RWPE1 (cell line): Measurements from ENCODE around the gene NPFFR2.

Experiments
- CTCF ChIA-PET: fragments of 350-600 bp; sonication (Branson Sonifier 250); formaldehyde crosslinking; extraction: SDS; loops from one replicate; lab custom pipeline; 2021; lab: Yijun Ruan, JAX
- POLR2A ChIA-PET: fragments of 400-600 bp; formaldehyde crosslinking; extraction: SDS; loops from one replicate; lab custom pipeline; 2020; ENCODE audit warnings: antibody characterized with exemption; ENCODE audit not compliant: low non-redundant PET; lab: Yijun Ruan, JAX
- DNase-seq: peaks from one replicate; pipeline ENCODE4 v3.0.0; 2012; ENCODE audit warnings: low spot score
- H3K27ac ChIP-seq: fragments of 450-650 bp; 2 replicates; pipeline ENCODE4 v1.5.1; 2017
- TF ChIP-seq, protein P1 (sequence below): fragments of 450-650 bp; conservative IDR thresholded peaks from 2 replicates; pipeline ENCODE4 v1.5.1; 2017; ENCODE audit warnings: low read depth, mild to moderate bottlenecking

The NPFFR2 gene

DNA sequence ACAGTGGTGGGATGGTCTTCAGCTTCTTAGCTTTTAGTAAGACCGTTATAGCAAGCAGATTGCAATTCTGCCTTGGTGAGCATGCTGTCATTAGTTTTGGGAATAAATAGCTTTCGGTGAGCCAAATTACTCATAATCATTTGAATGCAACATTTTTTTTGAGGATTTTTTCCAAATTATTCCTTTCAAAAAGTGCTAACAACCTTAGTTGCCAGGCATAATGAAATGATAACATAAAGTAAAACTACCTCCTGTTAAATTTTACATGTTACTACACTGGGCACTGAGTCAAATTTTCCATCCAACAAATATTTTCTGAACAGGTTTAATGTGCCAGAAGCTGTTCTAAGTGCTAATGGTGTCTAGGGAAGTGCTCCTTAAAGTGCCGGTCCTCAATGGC lies 15.8 kb upstream of the NPFFR2 start:
- H3K27ac ChIP-seq = no peak overlapping the region
- DNase-seq = no peak
- TF ChIP-seq, protein P1, sequence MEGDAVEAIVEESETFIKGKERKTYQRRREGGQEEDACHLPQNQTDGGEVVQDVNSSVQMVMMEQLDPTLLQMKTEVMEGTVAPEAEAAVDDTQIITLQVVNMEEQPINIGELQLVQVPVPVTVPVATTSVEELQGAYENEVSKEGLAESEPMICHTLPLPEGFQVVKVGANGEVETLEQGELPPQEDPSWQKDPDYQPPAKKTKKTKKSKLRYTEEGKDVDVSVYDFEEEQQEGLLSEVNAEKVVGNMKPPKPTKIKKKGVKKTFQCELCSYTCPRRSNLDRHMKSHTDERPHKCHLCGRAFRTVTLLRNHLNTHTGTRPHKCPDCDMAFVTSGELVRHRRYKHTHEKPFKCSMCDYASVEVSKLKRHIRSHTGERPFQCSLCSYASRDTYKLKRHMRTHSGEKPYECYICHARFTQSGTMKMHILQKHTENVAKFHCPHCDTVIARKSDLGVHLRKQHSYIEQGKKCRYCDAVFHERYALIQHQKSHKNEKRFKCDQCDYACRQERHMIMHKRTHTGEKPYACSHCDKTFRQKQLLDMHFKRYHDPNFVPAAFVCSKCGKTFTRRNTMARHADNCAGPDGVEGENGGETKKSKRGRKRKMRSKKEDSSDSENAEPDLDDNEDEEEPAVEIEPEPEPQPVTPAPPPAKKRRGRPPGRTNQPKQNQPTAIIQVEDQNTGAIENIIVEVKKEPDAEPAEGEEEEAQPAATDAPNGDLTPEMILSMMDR = no peak
- POLR2A ChIA-PET = no interaction called here
- CTCF ChIA-PET = no interaction called here

DNA sequence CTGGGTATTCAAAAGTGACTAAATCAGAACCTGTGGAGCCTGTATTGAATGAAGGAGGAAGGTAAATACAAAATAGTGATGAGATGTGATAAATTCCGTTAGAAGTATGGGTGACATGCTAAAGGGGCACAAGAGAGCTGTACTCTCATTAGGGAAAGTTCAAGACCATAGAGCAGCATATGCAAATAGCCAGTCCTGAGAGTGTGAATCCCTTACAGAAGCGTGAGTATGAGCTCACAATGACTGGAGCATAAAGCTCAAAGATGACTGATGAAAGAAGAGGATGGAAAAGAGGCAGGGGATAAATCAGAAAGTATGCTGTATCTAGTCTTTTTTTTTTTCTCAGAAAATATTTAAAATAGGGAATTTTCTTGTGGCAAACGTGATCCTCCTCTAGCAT lies 12.1 kb upstream of the NPFFR2 start:
- DNase-seq = no peak
- CTCF ChIA-PET = no interaction called here
- POLR2A ChIA-PET = no interaction called here
- no peak overlapping the region for H3K27ac ChIP-seq
- TF ChIP-seq, protein P1 = no peak

DNA sequence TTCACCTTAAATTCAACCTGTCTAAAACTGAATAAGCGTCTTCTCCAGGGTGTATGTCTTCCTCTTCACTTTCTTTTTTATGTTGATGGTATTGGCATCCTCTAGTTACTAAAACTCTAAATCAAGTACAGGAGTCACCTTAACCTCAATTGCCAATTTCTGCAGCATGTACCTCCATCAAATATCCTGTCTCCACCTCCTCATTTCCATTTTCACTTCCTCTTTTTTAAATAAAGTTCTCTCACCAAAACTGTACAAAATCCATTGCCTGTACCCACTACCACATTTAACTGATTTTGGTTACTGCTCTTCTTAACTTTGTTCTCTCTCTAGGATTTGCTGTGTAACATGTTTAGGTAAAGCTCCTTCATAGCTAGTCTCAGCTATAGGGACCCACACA lies 9.2 kb upstream of the NPFFR2 start:
- no peak overlapping the region for H3K27ac ChIP-seq
- no peak for DNase-seq
- POLR2A ChIA-PET = no interaction called here
- CTCF ChIA-PET = no interaction called here
- TF ChIP-seq, protein P1 = no peak

DNA sequence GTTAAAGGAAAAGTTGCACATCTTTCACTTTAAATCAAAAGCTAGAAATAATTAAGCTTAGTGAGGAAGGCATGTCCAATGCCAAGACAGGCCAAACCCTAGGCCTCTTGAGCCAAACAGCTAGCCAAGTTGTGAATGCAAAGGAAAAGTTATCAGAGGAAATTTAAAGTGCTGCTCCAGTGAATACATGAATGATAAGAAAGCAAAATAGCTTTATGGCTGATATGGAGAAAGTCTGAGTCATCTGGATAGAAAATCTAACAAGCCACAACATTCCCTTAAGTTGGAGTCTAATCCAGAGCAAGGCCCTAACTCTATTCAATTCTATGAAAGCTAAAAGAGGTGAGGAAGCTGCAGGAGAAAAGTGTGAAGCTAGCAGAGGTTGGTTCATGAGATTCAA lies 23.8 kb downstream of the NPFFR2 start:
- ChIA-PET CTCF (interaction anchor here (0.6 kb wide), 1 partner anchor 39 kb away, joined by 5 read pairs; no protein-coding TSS in a partner anchor), POLR2A (no interaction called here)
- DNase-seq = no peak
- no peak overlapping the region for H3K27ac ChIP-seq
- TF ChIP-seq, protein P1 = no peak

DNA sequence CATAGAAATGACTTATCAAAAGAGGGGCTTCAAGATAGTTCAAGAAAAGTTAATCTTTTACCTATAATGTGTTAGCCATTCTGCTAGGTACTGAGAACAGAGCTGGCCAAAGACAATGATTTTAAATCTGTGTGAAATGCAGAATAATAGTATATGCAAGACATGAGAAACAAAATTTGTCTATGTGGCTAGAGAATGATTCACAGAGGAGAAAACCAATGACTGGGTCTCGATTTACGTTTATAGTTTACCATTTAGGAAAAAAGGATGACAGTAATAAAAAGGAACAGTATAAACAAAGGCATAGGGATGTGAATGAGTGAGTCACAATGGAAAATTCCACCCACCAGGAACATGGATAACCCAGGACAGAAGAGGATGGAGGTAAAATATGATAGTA lies 31.9 kb downstream of the NPFFR2 start:
- TF ChIP-seq, protein P1 = no peak
- POLR2A ChIA-PET = no interaction called here
- CTCF ChIA-PET = no interaction called here
- DNase-seq = no peak
- H3K27ac ChIP-seq = no peak overlapping the region

DNA sequence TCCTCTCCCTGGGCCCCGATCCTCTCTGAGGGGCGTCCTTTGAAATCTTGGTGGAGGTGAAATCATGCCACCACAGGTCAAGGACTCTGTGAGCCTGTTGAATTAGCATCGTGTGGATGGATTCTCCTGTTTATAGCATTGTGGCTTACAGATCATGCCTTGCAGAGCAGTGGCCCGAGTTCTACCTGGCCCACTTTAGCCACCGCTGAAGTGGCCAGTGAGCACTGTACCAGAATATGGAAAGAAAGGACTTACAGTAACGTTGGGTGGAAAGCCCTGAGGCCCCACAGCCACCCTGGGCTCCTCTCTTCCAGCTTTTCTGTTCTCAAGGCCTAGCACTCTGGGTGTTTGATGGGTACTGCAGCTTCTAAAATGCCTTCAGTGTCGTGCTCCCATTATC lies 35.3 kb downstream of the NPFFR2 start:
- CTCF ChIA-PET = no interaction called here
- POLR2A ChIA-PET = no interaction called here
- DNase-seq = no peak
- TF ChIP-seq, protein P1 = no peak
- H3K27ac ChIP-seq = no peak overlapping the region

DNA sequence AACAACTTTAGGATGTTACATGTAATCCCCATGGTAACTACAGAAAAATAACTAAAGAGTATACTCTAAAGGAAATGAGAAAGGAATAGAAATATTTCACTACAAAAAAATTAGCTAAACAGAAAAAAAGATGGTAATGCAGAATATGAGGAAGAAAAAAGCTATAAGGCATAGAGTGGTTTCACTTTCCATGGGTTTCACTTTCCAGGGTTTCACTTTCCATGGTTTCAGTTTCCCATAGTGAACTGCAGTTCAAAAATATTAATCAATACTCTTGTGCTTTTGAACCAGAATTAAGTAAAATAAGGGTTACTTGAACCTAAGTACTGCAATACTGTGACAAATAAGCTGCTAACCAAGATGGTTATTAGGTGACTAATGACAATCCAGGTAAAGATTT lies 42.0 kb downstream of the NPFFR2 start:
- TF ChIP-seq, protein P1 = no peak
- DNase-seq = no peak
- POLR2A ChIA-PET = no interaction called here
- no peak overlapping the region for H3K27ac ChIP-seq
- CTCF ChIA-PET = no interaction called here
